Heart left ventricle (tissue), 13 donors: Measurements from ENCODE around the gene TRIM49C.
"Not testable (repeated sequence)": the region's sequence is repeated elsewhere in the genome, so short reads cannot be mapped to it uniquely, and the experiment has no call there.

Experiments used
- CTCF ChIP-seq, 12 donors: fragments of 200-600 bp; sonication (generic) in 4 of 12; IDR thresholded peaks; one replicate each; pipeline versions ENCODE4 v1.5.0 to v1.8.0; 2018 to 2022; ENCODE audit warnings: antibody characterized with exemption in 12 of 12, mild to moderate bottlenecking in 5 of 12
- POLR2A ChIP-seq, 2 donors: fragments of 450-650 bp; IDR thresholded peaks; one replicate each; pipeline ENCODE4 v1.6.1; 2017; ENCODE audit warnings: antibody characterized with exemption in 2 of 2, mild to moderate bottlenecking in 2 of 2, moderate library complexity in 2 of 2
- donor health status: ischemic (EF 13 %, LVEDD 7.1; RV severe dilation, severe dysfunction).
- donor health status: DM: no; HTN: yes; CAD: no.
- donor health status: DM: no; HTN: no; CAD: no.
- donor health status: ischemic (EF 25% LVEDD 6.9; RV normal size, moderate dysfunction).
- donor health status: ischemic (EF 25% LVEDD 5.7; RV mildly dilated, moderate dysfunction).
- donor health status: ischemic (EF 35%, LVEDD 5.7; RV mildly dilated, moderate dysfunction).
- donor health status: nonischemic (EF 11% LVEDD 7.7; RV severe dilation, severe dysfunction).
- donor health status: DM: yes; HTN: yes; CAD: no.
- donor health status: PGD.
- donor health status: ischemic (EF 29% LVEDD 5.4; RV normal size, mild dysfunction).
- donor health status: nonischemic (EF 23%, LVEDD 6.1; RV moderate dilation, normal function).

GRCh38 chr11:90024184-90024583 lies 6.7 kb upstream of the TRIM49C start:
- TF ChIP-seq CTCF, POLR2A (IDR thresholded peaks at IDR 0.05): not testable (repeated sequence)
